HuH-7.5 (cell line): Measurements from ENCODE around the gene STX19.
A peak's percentile ranks its signal among the peaks of the same experiment; 100 is the strongest.
"Not testable (repeated sequence)": the region's sequence is repeated elsewhere in the genome, so short reads cannot be mapped to it uniquely, and the experiment has no call there.

Source experiments
- DNase-seq: peaks from one replicate; pipeline ENCODE4 v3.0.0; 2011; ENCODE audit warnings: low spot score

STX19 gene, protein sequence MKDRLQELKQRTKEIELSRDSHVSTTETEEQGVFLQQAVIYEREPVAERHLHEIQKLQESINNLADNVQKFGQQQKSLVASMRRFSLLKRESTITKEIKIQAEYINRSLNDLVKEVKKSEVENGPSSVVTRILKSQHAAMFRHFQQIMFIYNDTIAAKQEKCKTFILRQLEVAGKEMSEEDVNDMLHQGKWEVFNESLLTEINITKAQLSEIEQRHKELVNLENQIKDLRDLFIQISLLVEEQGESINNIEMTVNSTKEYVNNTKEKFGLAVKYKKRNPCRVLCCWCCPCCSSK

DNA sequence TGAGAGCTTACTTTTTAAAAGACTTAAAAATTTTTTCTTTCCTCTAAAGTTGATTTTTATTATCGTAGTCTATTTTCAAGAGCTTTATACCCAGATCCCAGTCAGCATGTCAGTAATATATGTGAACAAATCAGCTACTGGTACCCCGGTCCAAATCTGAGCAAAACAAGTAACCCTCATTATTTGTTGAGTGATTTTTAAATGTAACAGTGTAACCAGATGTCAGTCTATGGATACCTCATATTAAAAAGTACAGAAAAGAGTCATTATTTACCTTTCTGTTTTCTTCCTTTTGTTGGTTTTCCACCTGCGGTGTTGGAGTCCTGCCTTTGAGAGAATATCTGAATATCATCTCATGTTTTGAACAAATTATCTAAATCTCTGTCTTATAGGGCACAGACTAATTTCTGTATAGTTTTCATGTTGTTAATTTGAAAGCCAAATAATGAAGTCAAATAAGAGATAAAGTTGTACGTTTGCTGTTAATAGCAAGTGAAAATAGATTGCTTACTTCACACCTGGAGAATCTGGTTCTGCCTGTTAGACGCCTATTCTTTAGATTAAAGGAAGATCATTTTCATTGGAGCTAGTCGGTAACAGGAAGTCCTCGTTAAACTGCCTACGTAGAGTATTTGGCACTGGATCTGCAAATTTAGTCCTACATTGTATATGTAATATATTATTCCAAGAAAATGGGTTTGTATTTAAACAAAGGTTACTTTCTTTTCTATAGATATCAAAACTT is at the start of gene STX19:
Gene STX19, minus strand, starts transcription at position 505 of the 745 bp plus-strand sequence. CDS start 13,328 bp downstream, outside the sequence.
- no peak for DNase-seq

DNA sequence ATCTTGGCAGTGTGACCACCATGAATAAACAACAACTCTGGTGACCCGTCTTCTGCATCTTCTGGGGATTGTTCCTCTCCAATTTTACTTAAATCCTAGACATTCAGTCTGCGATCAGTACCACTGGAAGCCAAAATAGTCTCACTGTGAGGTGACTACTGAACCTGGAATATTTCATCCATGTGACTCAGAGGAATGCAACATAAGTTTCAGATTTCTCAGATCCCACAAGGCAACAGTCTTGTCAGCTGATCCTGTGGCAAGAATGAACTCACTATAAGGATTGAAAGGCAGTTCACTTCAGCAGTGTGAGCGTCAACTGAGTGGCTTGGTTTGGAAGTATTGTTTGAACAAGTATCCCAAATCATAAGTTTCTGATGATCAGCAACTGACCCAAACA is 47.7 kb upstream of the STX19 start:
- no peak for DNase-seq

DNA sequence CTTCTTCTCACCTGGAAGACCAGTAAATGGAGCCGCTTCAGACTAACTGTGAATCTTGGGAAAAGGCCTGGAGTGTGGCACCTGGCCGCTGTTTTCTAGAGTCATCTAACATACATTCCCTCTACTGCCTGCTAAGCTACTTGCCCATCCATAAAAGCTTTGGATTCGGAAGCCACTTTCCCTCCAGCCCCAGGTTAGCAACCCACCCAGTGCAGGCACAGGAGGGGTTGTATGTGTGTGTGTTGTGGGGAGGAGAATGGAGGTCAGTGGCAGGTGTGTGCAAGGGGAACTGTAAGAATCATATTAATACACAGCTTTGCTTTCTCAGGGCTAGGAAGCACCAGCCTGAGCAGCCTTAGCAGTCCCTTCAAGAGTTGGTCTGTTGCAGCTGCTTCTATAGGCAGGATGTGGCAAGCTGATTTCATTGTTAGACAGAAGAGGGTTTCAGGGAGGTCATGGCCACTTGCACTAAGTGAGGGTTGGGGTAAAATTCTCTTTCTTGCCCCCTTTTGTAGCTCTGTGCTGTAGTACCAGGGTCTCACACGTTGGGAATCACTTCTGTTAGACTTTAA is 43.4 kb upstream of the STX19 start:
- no peak for DNase-seq

DNA sequence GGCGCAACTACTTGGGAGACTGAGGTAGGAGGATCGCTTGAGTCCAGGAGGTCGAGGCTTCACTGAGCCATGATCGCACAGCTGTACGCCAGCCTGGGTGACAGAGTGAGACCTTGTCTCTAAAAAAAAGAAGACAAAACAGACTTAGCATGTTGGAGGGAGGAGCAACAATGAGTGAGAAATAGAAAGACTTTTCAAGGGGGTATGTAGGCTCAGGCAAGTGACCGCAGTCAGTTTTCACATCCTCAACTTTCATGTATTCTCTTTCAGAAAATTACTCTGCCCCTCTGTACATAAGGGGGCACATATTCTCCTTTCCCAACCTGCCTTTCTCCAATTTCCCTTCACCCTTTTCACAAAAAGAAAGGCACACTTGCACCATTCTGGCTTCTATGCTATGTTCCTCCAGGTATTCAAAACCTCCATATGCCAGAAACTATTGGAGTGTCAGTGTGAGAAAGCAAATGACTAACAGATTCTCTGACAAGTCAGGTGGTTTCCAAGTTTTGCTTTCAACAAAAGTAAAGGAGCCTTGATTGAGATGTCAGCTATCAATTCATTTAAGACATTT is 42.0 kb upstream of the STX19 start:
- DNase-seq = no peak

DNA sequence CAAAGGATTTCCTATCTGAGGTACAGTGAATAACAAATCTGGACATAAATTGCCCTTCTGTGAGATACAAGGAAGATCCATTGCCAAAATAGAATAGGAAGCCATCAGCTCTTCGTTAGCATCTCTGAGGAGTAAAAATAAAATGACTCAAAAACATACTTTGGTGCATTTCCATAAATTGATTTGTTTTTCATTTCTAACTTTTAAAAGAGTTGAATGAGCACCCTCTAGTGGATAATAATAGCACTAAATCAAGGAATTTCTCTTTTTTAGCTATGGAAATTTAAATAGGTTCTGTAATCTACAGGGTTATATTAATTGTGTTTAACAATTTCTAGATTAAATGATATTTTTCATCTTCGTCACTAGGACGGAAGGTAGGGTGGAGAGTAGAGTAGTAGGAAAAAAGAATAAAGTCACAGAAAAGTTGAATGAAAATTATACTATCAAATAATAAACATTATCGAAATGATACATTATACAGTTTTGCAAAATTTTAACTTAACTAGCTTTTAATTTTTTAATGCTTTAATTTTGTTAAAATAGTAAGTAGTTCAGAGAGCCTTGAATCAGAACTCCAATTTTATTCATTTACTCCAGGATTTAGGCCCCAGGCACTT is 40.9 kb upstream of the STX19 start:
- DNase-seq = no peak

DNA sequence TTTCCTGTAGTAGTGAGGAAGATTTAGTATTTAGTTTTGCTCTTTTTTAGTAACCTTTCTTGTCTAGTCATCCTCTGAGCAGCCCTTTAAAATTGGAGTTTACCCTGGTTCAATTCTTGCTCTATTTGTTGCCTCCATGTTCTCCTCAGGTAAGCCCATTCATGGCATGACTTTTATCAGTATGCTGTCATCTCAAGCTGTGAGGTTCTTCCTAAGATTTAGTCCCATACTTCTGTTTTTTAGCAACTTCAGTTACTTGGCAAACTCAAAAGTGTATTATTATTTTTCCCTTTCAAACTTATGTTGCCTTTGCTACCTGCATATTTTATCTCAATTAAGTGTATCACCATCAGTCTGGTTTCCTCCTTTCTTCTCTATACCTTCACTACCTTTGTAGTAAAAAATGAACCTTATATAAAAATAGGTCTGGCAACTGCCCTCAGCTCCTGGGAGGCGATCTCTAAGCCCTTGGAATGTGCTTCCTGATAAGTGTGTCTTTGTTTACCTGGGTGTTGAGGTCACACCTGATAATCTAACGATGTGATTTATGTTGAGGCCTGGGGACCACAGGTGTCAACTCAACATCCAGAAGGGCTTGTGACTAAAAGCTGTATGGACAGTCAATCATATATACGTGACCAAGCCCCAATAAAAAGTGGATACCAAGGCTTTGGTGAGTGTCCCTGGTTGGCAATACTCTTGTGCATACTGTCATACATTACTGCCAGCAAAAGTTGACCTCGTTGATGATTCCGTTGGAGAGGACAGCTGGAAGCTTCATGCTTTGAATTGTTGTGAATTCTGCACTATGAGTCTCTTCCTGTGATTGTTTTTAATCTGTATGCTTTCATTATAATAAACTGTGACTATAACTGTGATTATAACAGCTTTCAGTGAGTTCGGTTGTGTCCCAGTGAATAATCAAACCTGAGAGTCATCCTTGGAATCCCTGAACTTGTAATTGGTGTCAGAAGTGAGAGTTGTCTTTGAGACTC is 38.4 kb upstream of the STX19 start:
- no peak for DNase-seq

DNA sequence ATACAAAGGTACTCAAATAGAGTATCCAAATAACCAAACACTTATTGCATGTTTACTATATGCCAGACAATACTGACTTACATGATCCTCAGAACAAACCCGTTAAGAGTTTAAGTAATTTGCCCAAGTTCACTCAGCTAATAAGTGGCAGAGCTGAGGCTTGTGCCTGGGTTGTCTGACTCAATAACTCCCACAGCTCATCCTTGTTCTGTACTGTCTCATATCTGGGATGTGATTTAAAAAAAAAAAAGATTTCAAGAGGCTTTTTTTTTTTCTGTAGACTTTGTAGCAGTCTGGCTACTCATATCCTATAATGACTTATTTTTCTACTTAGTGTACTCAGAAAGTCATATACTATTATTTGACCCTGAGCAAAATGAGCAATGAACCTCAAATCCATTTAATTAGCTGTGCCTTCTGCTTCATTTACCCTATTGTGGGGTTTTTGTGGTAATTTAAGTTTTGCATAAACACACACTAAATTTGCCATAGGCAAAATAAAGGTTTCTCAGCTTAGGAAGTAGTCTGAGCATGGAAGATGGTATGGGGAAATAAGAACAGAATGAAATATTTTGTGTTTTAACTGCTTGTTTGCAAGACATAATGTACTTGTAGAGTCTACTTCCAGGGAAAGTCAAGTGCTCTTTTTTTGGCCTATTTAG is 37.6 kb upstream of the STX19 start:
- no peak for DNase-seq

DNA sequence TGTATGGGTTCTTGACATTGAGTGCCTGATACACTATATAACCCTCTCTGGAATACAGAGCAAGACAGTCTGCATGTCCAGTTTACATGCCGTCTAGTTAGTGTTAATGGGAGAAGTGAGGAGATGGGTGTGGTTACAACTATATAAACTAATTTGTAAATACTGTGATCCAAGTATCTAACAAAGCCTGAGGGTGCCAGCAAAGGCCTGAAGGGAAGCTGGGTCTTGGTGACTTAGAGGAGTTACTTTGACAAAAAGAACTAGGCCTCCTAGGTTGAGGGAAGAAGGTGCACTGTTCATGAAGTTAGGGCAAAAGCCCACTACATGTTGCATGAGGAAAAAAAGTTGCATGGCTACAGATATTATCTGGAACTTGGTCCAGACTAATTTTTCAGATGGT is 36.7 kb upstream of the STX19 start:
- no peak for DNase-seq

DNA sequence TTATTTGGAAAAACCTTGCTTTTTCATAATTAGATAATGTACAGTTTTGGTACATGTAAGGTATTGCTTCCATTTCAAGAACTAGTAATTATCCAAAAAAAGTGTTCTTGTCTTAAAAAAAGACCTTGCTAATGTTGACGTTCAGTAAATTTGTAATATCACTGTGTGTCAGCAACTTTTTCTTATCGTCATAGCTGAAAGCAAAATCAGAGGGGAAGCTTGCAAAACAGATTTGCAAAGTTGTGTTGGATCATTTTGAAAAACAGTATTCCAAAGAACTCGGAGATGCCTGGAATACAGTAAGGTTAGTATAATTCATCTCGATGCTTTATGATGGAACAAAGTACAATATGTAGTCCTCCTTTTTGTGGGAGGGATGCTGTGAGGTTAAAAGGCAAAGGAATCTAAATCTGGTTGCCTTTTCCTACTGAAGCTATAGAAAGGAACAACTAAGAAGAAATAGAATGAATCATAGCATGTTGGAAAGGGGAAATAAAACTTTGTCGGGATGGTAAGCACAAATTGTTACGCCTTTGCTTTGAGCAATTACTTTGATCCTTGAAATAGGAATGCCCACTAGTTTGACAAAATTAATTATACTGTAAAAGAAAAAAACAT is 36.0 kb upstream of the STX19 start:
- no peak for DNase-seq

DNA sequence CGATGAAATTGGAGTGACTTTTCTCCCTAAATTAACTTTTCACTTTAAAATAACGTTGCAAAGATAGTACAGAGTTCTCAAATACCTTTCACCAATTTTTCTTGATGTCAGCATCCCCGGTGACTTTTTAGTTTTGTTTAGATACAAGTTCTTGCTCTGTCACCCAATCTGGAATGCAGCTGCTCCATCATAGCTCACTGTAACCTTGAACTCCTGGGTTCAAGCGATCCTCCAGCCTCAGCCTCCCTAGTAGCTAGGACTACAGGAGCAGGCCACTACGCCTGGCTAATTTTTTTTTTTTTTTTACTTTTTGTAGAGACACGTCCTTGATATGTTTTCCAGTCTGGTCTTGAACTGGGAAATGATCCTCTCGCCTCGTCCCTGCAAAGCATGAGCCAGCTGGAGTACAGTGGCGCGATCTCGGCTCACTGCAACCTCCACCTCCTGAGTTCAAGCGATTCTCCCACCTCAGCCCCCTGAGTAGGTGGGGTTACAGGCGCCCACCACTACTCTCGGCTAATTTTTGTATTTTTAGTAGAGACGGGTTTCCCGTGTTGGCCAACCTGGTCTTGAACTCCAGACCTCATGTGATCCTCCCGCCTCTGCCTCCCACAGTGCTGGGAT is 35.2 kb upstream of the STX19 start:
- no peak for DNase-seq

DNA sequence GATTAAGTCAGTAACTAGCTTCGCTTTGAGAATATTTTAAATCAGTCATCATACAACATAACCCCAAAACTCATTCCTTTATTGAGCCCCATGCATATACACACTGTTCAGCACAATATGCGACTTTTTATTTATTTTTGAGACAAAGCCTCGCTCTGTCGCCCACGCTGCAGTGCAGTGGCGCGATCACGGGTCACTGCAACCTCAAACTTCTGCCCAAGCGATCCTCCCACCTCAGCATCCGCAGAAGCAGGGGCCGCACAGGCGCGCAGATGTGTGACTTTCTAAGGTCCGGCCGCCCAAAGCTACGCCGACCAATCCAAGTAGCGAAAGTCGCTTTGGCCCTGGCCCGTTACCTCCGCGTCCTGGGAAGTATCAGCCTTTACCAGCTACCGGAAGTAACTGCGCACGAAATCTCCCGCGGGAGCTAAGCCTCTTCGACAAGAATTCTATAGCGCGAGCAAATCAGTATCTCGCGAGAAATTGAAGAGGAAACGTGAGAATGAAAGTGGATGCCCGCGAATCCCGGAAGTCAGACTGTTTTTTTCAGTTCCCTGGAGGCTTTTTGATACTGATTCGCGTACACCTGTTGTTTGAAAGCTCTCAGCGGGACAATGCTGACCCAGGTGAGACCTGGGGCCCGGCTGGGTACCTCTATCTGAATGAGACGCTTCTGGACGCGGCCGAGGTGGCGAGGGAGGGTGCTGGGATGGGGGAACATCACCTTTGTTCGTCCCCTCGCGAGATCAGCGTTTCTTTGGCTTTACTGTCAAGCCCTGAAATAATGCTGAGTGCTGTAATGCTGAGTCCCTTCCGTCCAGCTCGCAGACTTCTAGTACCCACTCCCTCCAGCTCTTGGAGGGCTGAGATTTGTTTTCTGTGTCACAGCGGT is 34.4 kb upstream of the STX19 start, which contains the start of the genes DHFR2 and NSUN3:
Gene DHFR2, minus strand, starts transcription at position 404 of the 892 bp plus-strand sequence. CDS start 1,405 bp downstream, outside the sequence.
Gene NSUN3, plus strand, starts transcription at position 549 of the 892 bp plus-strand sequence. Its CDS starts 66 bp downstream, at position 615.
- peak; percentile 63 for DNase-seq

DNA sequence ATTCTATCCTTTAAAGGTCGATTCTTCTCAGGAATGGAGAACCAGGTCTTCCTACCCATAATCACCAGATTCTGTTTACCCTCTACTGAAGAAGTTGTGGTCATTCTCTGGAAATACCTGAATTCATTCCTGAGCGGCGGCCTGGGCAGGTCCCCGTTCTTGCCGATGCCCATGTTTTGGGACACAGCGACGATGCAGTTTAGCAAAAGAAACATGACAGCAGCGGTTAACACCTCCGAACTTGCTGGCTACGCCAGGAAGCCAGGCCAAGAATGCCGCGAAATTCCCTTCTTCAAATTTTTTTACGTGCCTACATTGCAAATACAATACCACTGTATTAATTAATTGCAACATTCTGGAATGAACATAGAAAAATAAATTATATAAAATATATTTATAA is 32.9 kb upstream of the STX19 start:
- no peak for DNase-seq

DNA sequence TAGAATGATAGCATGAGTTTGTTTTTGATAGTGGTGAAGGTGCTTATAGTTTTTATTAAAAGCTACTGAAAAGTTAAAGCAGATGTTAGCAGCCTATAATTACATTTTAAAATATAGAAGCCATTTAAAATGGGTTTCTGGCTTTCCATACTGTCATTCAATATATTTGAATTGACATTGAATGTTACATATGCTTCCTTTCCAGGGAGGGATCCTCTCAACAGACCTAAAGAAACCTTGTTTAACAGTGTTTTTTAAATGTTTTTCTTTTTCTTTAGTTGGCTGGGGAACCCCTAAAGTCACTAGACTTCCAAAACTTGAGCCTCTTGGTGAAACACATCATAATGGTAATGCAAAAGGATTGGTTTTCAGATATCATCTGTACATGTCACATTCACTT is 22.1 kb upstream of the STX19 start:
- no peak for DNase-seq

DNA sequence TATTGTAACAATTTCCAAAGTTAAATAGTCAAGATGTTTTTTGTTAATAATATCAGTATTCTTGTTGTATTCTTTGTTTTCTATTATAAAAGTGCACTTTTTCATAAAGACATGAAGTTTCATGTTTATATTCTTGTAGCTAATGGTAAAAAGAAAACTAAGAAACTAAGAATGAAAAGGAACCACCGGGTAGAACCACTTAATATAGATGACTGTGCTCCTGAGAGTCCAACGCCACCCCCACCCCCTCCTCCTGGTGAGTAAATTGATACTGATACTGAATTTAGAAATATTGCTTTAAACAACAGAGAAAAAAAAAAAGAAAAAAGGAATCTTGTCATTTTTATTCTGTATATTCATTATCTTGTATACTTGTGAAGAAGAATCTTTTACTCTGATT is 20.9 kb upstream of the STX19 start:
- DNase-seq = no peak

DNA sequence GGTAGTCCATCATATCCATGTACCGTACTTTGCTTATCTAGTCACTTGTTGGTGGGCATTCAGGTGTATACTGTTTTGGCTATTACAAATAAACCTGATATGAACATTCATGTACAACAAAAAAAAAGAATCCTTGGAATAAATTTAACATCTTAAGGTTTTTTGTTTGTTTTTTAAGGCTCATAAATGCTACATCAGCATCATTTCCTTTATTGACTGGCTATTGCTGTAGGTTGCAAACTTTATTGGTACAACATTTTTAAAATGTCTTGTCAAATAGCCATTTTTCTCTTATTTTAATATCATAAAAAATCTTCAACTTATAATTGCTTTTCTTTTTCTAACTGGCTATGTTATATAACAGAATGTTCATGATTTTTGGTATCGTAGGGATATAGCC is 18.1 kb upstream of the STX19 start:
- no peak for DNase-seq

DNA sequence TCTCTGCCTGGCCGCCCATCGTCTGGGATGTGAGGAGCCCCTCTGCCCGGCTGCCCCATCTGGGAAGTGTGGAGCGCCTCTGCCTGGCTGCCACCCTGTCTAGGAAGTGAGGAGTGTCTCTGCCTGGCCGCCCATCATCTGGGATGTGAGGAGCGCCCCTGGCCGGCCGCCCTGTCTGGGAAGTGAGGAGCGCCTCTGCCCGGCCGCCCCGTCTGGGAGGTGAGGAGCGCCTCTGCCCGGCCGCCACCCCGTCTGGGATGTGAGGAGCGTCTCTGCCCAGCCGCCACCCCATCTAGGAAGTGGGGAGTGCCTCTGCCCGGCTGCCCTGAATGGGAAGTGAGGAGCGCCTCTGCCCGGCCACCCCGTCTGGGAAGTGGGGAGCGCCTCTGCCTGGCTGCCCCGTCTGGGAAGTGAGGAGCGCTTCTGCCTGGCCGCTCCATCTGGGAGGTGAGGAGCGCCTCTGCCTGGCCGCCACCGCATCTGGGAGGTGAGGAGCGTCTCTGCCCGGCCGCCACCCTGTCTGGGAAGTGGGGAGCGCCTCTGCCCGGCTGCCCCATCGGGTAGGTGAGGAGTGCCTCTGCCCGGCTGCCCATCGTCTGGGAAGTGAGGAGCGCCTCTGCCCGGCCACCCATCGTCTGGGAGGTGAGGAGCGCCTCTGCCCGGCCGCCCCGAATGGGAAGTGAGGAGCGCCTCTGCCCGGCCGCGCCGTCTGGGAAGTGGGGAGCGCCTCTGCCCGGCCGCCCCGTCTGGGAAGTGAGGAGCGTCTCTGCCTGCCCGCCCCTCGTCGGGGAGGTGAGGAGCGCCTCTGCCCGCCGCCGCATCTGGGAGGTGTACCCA is 15.9 kb upstream of the STX19 start:
- DNase-seq = not testable (repeated sequence)

DNA sequence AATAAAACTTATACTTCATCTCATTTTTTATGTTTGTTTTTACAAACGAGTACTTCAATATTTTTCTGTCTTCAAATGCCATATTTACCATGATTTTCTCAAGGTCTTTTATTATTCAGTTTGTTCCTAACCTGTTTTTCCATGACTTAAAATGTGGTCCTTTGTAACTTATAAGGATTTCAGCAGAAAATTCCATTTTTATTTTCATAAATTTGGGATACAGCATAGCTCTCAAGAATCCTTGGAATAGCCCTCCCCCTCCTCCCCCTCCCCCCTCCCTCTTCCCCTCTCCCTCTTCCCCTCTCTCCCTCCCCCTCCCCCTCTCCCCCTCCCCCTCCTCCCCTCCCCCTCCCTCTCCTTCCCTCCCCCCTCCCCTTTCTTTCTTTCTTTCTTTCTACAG is 14.9 kb upstream of the STX19 start:
- DNase-seq = no peak
